K562 (cell line): Measurements from ENCODE around the gene PTPN14. TPM values are rescaled to one million over a fixed set of nuclear protein-coding genes. Genes with fewer than 3 reads are reported as not detected.

Experiments used
- ATAC-seq: fragments of 200-7000 bp; cut with Tn5 transposase; 3 replicates; pipeline ENCODE4 v1.9.1; 2020; ENCODE audit warnings: moderate library complexity
- BruUV-seq: library from RNA; stranded (reverse); fragments of 400-500 nt; replicated peaks from 2 replicates; lab custom pipeline; 2021; lab: Mats Ljungman, UMichigan
- CTCF ChIA-PET: fragments of 300-600 bp; formaldehyde crosslinking; extraction: SDS; loops from one replicate; lab custom pipeline; 2021; ENCODE audit warnings: low intra/inter-chr PET ratio; lab: Yijun Ruan, JAX
- POLR2A ChIA-PET: fragments of 300-600, 350-650 bp; sonication (Branson Sonifier 250); formaldehyde crosslinking; extraction: SDS; loops from one replicate; lab custom pipeline; 2021; ENCODE audit warnings: antibody characterized with exemption, inconsistent platforms; lab: Yijun Ruan, JAX
- DNase-seq, 4 experiments: peaks; one replicate each; pipeline versions ENCODE4 v3.0.0 to v3.0.0-alpha.2; 2011 to 2018; ENCODE audit warnings: low spot score in 3 of 4, mixed read lengths in 3 of 4; ENCODE audit errors: extremely low read depth in 1 of 4
- FAIRE-seq: peaks from 2 replicates; lab custom pipeline; 2011; peaks lifted over from hg19 to GRCh38; lab: Jason Lieb, UNC
- H2AFZ ChIP-seq: 2 replicates; pipeline ENCODE4 v1.6.0; 2011; ENCODE audit warnings: low read depth, low read length, control low read depth, inconsistent platforms
- H3K27ac ChIP-seq: fragments of 200-600 bp; 3 replicates; pipeline ENCODE4 v1.8.0; 2011; ENCODE audit warnings: low read depth, mild to moderate bottlenecking, control low read depth, inconsistent platforms, low read length, moderate library complexity, mixed read lengths; ENCODE audit errors: extremely low read depth
- H3K27me3 ChIP-seq, 2 experiments: fragments of 300-600 bp in 1 of 2; 2 replicates in 1 of 2; 3 replicates in 1 of 2; pipeline versions ENCODE4 v1.6.0 to v1.8.0; 2011; ENCODE audit warnings: inconsistent platforms in 2 of 2, low read length in 2 of 2, mild to moderate bottlenecking in 1 of 2, mixed read lengths in 1 of 2, moderate library complexity in 1 of 2; ENCODE audit not compliant: control insufficient read depth in 2 of 2, insufficient read depth in 2 of 2
- H3K36me3 ChIP-seq: fragments of 300-600 bp; 3 replicates; pipeline ENCODE4 v1.8.0; 2011; ENCODE audit warnings: mild to moderate bottlenecking, low read length, inconsistent platforms; ENCODE audit not compliant: control insufficient read depth, insufficient read depth
- H3K4me1 ChIP-seq, 2 experiments: fragments of 200-600 bp in 1 of 2; replicated peaks in 1 of 2; 2 replicates in 1 of 2; 3 replicates in 1 of 2; pipeline versions ENCODE4 v1.5.1 to v1.8.0; 2011; ENCODE audit warnings: inconsistent platforms in 2 of 2, low read length in 2 of 2, mild to moderate bottlenecking in 1 of 2, mixed read lengths in 1 of 2, moderate library complexity in 1 of 2; ENCODE audit not compliant: control insufficient read depth in 2 of 2, insufficient read depth in 2 of 2
- H3K4me2 ChIP-seq: 2 replicates; pipeline ENCODE4 v1.6.1; 2011; ENCODE audit warnings: low read length, control low read depth, inconsistent platforms, mixed read lengths; ENCODE audit not compliant: insufficient read depth
- H3K4me3 ChIP-seq: fragments of 200-600 bp; sonication (generic), shearing (Covaris generic); 2 replicates; pipeline ENCODE4 v1.5.1; 2016; ENCODE audit warnings: control low read depth, inconsistent platforms
- H3K79me2 ChIP-seq: fragments of 200-600 bp; 3 replicates; pipeline ENCODE4 v1.8.0; 2011; ENCODE audit warnings: low read length, inconsistent platforms; ENCODE audit not compliant: control insufficient read depth, insufficient read depth
- H3K9ac ChIP-seq, 2 experiments: 2 replicates each; pipeline versions ENCODE4 v1.6.0 to v1.6.1; 2011; ENCODE audit warnings: low read depth in 2 of 2, low read length in 2 of 2, control low read depth in 1 of 2, inconsistent platforms in 1 of 2, mild to moderate bottlenecking in 1 of 2, mixed read lengths in 1 of 2; ENCODE audit not compliant: insufficient read depth in 1 of 2
- H3K9me1 ChIP-seq: one replicate; pipeline ENCODE4 v1.6.0; 2011; ENCODE audit warnings: inconsistent platforms, mild to moderate bottlenecking, low read length, moderate library complexity; ENCODE audit not compliant: control insufficient read depth, insufficient read depth
- H3K9me3 ChIP-seq: replicated peaks from 2 replicates; pipeline ENCODE4 v1.5.1; 2011; ENCODE audit warnings: low read depth, low read length, inconsistent platforms; ENCODE audit not compliant: control insufficient read depth, insufficient read depth
- H4K20me1 ChIP-seq: replicated peaks from 2 replicates; pipeline ENCODE4 v1.6.1; 2011; ENCODE audit warnings: low read length, inconsistent platforms, mixed read lengths; ENCODE audit not compliant: control insufficient read depth, insufficient read depth
- BMI1 ChIP-seq: fragments of 150-350 bp; IDR thresholded peaks from 2 replicates; pipeline ENCODE4 v1.6.1; 2014; ENCODE audit warnings: low read length
- CHD1 ChIP-seq: fragments of 200-600 bp; sonication (generic); IDR thresholded peaks from one replicate; pipeline ENCODE4 v1.6.1; 2012; ENCODE audit warnings: mild to moderate bottlenecking, moderate library complexity, low read length, inconsistent platforms
- KLF1 ChIP-seq: fragments of 450-650 bp; IDR thresholded peaks from 2 replicates; pipeline ENCODE4 v1.6.1; 2016; ENCODE audit warnings: missing genetic modification characterization, missing compliant biosample characterization
- RBM15 ChIP-seq: fragments of 200-400 bp; formaldehyde crosslinking; IDR thresholded peaks from 2 replicates; pipeline ENCODE4 v1.6.1; 2018; ENCODE audit warnings: mild to moderate bottlenecking, low read length, moderate library complexity; ENCODE audit not compliant: insufficient read depth
- SNRNP70 ChIP-seq: fragments of 200-400 bp; formaldehyde crosslinking; optimal IDR thresholded peaks from 2 replicates; pipeline ENCODE3; 2017; ENCODE audit warnings: low read depth, low read length
- WGBS: fragments of 100-300 bp; shearing (Covaris generic); methylation state at CpG from one replicate; pipeline ENCODE4 v1.1.6; 2016; ENCODE audit warnings: low coverage, mixed read lengths; ENCODE audit not compliant: insufficient coverage; ENCODE audit errors: missing lambda C conversion rate; 5-methylcytosine and 5-hydroxymethylcytosine counted together
- in situ Hi-C: fragments of 300-500 bp; cut with MboI; formaldehyde crosslinking; loops from 4 replicates; pipeline ENCODE4 v1.15.0; 2018; ENCODE audit warnings: inconsistent platforms, mixed read lengths
- intact Hi-C: fragments of 100-400 bp; cut with micrococcal nuclease; formaldehyde crosslinking; loops from 2 replicates; pipeline ENCODE4 v1.14.2; 2022
- polyA plus RNA-seq, 8 experiments: library from polyadenylated mRNA; depleted of rRNA in 4 of 8; stranded (reverse) in 5 of 8; unstranded in 3 of 8; fragments of >200 nt; fragmentation: Nextera tagmentation in 2 of 8; fragmentation: Illumina TruSeq in 1 of 8; extraction: Ambion mirVana in 2 of 8; extraction: Trizol in 1 of 8; gene quantifications; 2 replicates each; pipeline versions ENCODE4 v1.2.1 to v1.2.3, GENCODE V29; 2011 to 2014; ENCODE audit warnings: inconsistent platforms in 1 of 8, missing spikeins in 1 of 8
- total RNA-seq, 7 experiments: library from RNA; depleted of rRNA in 6 of 7; stranded (reverse); fragments of >200 nt in 6 of 7; fragmentation: Illumina TruSeq in 2 of 7; extraction: Trizol in 2 of 7; gene quantifications; 2 replicates each; pipeline versions ENCODE4 v1.2.1 to v1.2.3, GENCODE V29; 2011 to 2021; ENCODE audit warnings: low replicate concordance in 1 of 7
- TF ChIP-seq, protein P1 (sequence below): conservative IDR thresholded peaks from 2 replicates; pipeline ENCODE4 v1.6.1; 2011; ENCODE audit warnings: low read depth, mild to moderate bottlenecking, low read length; ENCODE audit not compliant: control insufficient read depth

PTPN14 gene
- total and polyA plus RNA-seq, 9 of the 15 experiments (the other 6 are each of a cell fraction or from before 2014, with no cell fraction given): 0.01 to 0.29 (median 0.04) TPM; not detected in 6

DNA sequence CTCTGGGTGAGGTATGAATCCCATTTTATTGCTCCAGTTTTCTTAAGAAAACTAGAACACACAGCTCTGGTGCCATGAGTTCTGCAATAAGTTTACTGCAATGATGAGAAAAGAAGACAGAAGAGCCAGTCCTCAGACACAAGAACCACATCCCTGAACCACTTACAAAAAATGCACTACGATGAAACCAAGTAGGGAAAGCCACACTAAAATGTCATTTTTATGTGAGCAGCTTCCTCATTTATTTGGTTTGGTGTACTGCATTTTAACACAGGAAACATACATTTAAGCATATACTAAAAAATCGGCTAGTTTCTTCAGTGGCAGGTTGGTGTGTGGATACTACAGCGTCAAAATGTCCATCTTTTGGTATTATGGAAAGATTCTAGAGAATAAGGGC is 95.9 kb downstream of the PTPN14 start:
- POLR2A ChIA-PET: no interaction called here
- Histone ChIP-seq H2AFZ (no peak overlapping the region), H3K9me3 (no peaks in the 10 kb centered on the region), H3K27ac (no peak overlapping the region), H3K4me3 (no peak overlapping the region), H3K9me1 (no peaks in the 10 kb centered on the region), H3K79me2 (no peaks in the 10 kb centered on the region), H3K9ac (no peak overlapping the region), H3K36me3 (no peaks in the 10 kb centered on the region), H4K20me1 (no peaks in the 10 kb centered on the region), H3K27me3 (peaks cover 0 to 6% of the 10 kb centered on the region in 2 experiments; a peak in 2 of 5 replicates), H3K4me1 (no peaks in the 10 kb centered on the region), H3K4me2 (no peak overlapping the region)
- no TSS peak for BruUV-seq
- 2% methylated on average over 3 of the region's 3 CpGs for WGBS
- no peak for TF ChIP-seq SNRNP70
- no peak for TF ChIP-seq RBM15
- no peak for TF ChIP-seq BMI1
- TF ChIP-seq KLF1 (tag): no peak
- no peak for TF ChIP-seq CHD1
- TF ChIP-seq, protein P1, sequence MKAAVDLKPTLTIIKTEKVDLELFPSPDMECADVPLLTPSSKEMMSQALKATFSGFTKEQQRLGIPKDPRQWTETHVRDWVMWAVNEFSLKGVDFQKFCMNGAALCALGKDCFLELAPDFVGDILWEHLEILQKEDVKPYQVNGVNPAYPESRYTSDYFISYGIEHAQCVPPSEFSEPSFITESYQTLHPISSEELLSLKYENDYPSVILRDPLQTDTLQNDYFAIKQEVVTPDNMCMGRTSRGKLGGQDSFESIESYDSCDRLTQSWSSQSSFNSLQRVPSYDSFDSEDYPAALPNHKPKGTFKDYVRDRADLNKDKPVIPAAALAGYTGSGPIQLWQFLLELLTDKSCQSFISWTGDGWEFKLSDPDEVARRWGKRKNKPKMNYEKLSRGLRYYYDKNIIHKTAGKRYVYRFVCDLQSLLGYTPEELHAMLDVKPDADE: no peak
- in situ Hi-C loops (no loop called here), intact Hi-C loops (no loop called here)
- no peak for ATAC-seq
- FAIRE-seq: no peak
- CTCF ChIA-PET: no interaction called here
- no peak for DNase-seq
